CD4-positive, alpha-beta memory T cell (primary cell): ENCODE measurements around the gene NMT2. TPM values are rescaled to one million over a fixed set of nuclear protein-coding genes. Genes with fewer than 3 reads are reported as not detected.
"Not testable (repeated sequence)": the region's sequence is repeated elsewhere in the genome, so short reads cannot be mapped to it uniquely, and the experiment has no call there.

ENCODE experiments used
- CTCF ChIA-PET: fragments of 350-600 bp; sonication (Branson Sonifier 250); formaldehyde crosslinking; loops from one replicate; lab custom pipeline; 2021; ENCODE audit warnings: inconsistent platforms; ENCODE audit not compliant: partially characterized antibody; lab: Charles Lee
- POLR2A ChIA-PET: fragments of 350-600 bp; sonication (Branson Sonifier 250); formaldehyde crosslinking; loops from one replicate; lab custom pipeline; 2021; ENCODE audit not compliant: partially characterized antibody; lab: Charles Lee
- DNase-seq, 5 donors: peaks; one replicate each; pipeline versions ENCODE4 v3.0.0 to v3.0.0-alpha.2; 2020 to 2022; ENCODE audit warnings: mixed read lengths in 1 of 5
- H3K27ac ChIP-seq: one replicate; pipeline ENCODE4 v1.7.0; 2013; ENCODE audit warnings: low read depth, low read length
- H3K27me3 ChIP-seq: 2 replicates; pipeline ENCODE4 v1.7.0; 2013; ENCODE audit warnings: mild to moderate bottlenecking, low read length, moderate library complexity; ENCODE audit not compliant: insufficient read depth
- H3K36me3 ChIP-seq: 2 replicates; pipeline ENCODE4 v1.7.0; 2013; ENCODE audit warnings: mild to moderate bottlenecking, low read length, moderate library complexity; ENCODE audit not compliant: insufficient read depth
- H3K4me1 ChIP-seq: 2 replicates; pipeline ENCODE4 v1.7.0; 2013; ENCODE audit warnings: mild to moderate bottlenecking, low read length, moderate library complexity; ENCODE audit not compliant: insufficient read depth
- H3K4me3 ChIP-seq, 2 donors: one replicate each; pipeline ENCODE4 v1.7.0; 2013; ENCODE audit warnings: low read length in 2 of 2, mild to moderate bottlenecking in 1 of 2
- H3K9me3 ChIP-seq, 2 donors: one replicate each; pipeline ENCODE4 v1.7.0; 2013; ENCODE audit warnings: low read length in 2 of 2, control low read depth in 1 of 2; ENCODE audit not compliant: control insufficient read depth in 1 of 2
- H3K27ac Mint-ChIP-seq, 7 donors: one replicate each; pipeline ENCODE4 v1.8.0; 2020 to 2021; ENCODE audit warnings: mixed read lengths in 7 of 7, mild to moderate bottlenecking in 6 of 7, inconsistent platforms in 3 of 7, moderate library complexity in 3 of 7
- H3K27me3 Mint-ChIP-seq, 2 donors: one replicate each; pipeline ENCODE4 v1.8.0; 2020 to 2021; ENCODE audit warnings: mixed read lengths in 2 of 2
- H3K36me3 Mint-ChIP-seq, 2 donors: one replicate each; pipeline ENCODE4 v1.8.0; 2020 to 2021; ENCODE audit warnings: mixed read lengths in 2 of 2, inconsistent platforms in 1 of 2, mild to moderate bottlenecking in 1 of 2
- H3K4me1 Mint-ChIP-seq, 4 donors: one replicate each; pipeline ENCODE4 v1.8.0; 2020 to 2021; ENCODE audit warnings: mixed read lengths in 4 of 4, mild to moderate bottlenecking in 1 of 4
- H3K4me3 Mint-ChIP-seq, 8 donors: one replicate each; pipeline ENCODE4 v1.8.0; 2020 to 2021; ENCODE audit warnings: mixed read lengths in 8 of 8, mild to moderate bottlenecking in 7 of 8, moderate library complexity in 6 of 8, inconsistent platforms in 3 of 8
- H3K9me3 Mint-ChIP-seq, 8 donors: one replicate each; pipeline ENCODE4 v1.8.0; 2020 to 2021; ENCODE audit warnings: mixed read lengths in 8 of 8, mild to moderate bottlenecking in 5 of 8, inconsistent platforms in 3 of 8, moderate library complexity in 1 of 8
- intact Hi-C: fragments of 100-400 bp; cut with micrococcal nuclease; formaldehyde crosslinking; loops from one replicate; pipeline ENCODE4 v1.15.1; 2023
- polyA plus RNA-seq, 2 donors: library from polyadenylated mRNA; unstranded; fragments of 300-500 nt; fragmentation: Illumina TruSeq; gene quantifications; one replicate each; pipeline ENCODE4 v1.2.3, GENCODE V29; 2021
- total RNA-seq, 2 experiments: library from RNA; stranded (reverse); gene quantifications; one replicate each; pipeline ENCODE4 v1.2.3, GENCODE V29; 2021

The NMT2 gene
- total and polyA plus RNA-seq, 4 experiments from 2014 or later, result 38.7 to 101 (median 77.4) TPM

DNA sequence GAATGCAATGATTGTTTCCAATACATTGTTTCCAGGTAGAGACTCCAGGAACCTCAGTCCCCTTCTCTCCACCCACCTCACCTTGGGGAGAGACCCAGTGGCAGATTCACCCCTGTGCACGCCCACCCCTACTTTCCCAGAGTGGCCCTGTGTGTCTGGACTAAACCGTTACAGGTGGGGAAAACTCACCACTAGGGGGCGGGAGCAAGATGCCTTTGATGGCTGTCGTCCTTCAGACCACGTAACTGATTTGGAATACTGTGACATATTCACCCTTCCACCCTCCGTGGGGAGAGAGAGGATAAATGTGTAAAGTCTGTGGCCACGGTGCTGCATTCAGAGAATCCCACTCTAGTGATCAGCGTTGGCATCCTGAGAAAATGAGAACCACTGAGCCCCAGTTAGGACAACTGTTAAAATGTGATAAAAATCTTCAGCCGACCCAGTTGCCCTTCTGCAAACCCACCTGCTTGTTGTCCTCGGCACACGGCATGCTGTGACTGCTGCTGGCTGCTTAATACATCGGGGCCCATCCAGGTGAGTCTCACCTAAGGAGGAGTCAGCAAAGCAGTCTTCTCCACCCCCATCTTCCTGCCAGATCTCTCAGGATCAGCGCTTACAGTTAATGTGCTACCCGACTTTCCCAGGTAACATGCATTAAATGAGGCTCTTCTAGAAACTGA lies 41.5 kb upstream of the NMT2 start:
- Mint-ChIP-seq H3K27me3 (no peaks in the 10 kb centered on the region), H3K9me3 (no peaks in the 10 kb centered on the region), H3K4me3 (peak overlapping the region in 7 of 8 donors; percentile 40 to 80 (median 73)), H3K36me3 (peaks cover 13 to 16% of the 10 kb centered on the region in 2 donors), H3K27ac (peak overlapping the region; percentile 81 to 99 (median 92)), H3K4me1 (peaks cover 38 to 68% (median 51%) of the 10 kb centered on the region in 4 donors)
- peak; percentile 71 to 76 (median 74) for DNase-seq
- Histone ChIP-seq H3K9me3 (no peaks in the 10 kb centered on the region), H3K27me3 (no peaks in the 10 kb centered on the region), H3K4me1 (peaks cover 55% of the 10 kb centered on the region), H3K4me3 (peak overlapping the region in 1 of 2 donors; percentile 15), H3K36me3 (no peaks in the 10 kb centered on the region), H3K27ac (peak overlapping the region; percentile 30)
- ChIA-PET POLR2A (interaction anchor here (0.7 to 7.3 kb wide), 12 partner anchors 9 to 112 kb away, joined by 3 to 93 read pairs (median 4); partner anchors contain the start of gene NMT2), CTCF (interaction anchor here (0.7 to 3.1 kb wide), 23 partner anchors 8 to 114 kb away, joined by 3 to 30 read pairs (median 4); partner anchors contain the start of gene NMT2)
- intact Hi-C loops, result loop anchor here (1.0 to 5.0 kb wide), 7 partner anchors 13 to 248 kb away; partner anchors contain the start of genes FAM171A1 and RPP38

GRCh38 chr10:15208221-15208620 lies 39.7 kb upstream of the NMT2 start:
- Histone ChIP-seq H3K36me3 (no peaks in the 10 kb centered on the region), H3K4me3 (peak overlapping the region in 1 of 2 donors; percentile 28), H3K4me1 (peaks cover 55% of the 10 kb centered on the region), H3K27me3 (no peaks in the 10 kb centered on the region), H3K27ac (peak overlapping the region; percentile 60), H3K9me3 (no peaks in the 10 kb centered on the region)
- peak overlapping the region; percentile 88 to 99 (median 97) for H3K27ac Mint-ChIP-seq
- peak in 1 of 5 donors; percentile 5 for DNase-seq
- ChIA-PET CTCF (interaction anchor here (1.1 to 2.6 kb wide), 5 partner anchors 23 to 102 kb away, joined by 4 to 14 read pairs (median 8); partner anchors contain the start of gene NMT2), POLR2A (interaction anchor here (0.7 to 7.3 kb wide), 7 partner anchors 8 to 40 kb away, joined by 3 to 93 read pairs (median 7); partner anchors contain the start of gene NMT2)
- no peaks in the 10 kb centered on the region for H3K9me3 Mint-ChIP-seq
- no peaks in the 10 kb centered on the region for H3K27me3 Mint-ChIP-seq
- intact Hi-C loops, result loop anchor here (2.0 to 5.0 kb wide), 3 partner anchors 15 to 246 kb away; partner anchors contain the start of gene RPP38
- H3K4me1 Mint-ChIP-seq, result peaks cover 42 to 80% (median 56%) of the 10 kb centered on the region in 4 donors
- peak overlapping the region in 7 of 8 donors; percentile 81 to 93 (median 85) for H3K4me3 Mint-ChIP-seq
- peaks cover 8 to 9% of the 10 kb centered on the region in 2 donors for H3K36me3 Mint-ChIP-seq

- H3K27ac ChIP-seq, result peak overlapping the region; percentile 60
- H3K9me3 ChIP-seq, H3K36me3 Mint-ChIP-seq, DNase-seq, H3K9me3 Mint-ChIP-seq, H3K4me3 ChIP-seq, H3K27me3 ChIP-seq, H3K36me3 ChIP-seq, H3K27me3 Mint-ChIP-seq: not testable (repeated sequence)
- ChIA-PET CTCF (interaction anchor here (1.1 to 2.6 kb wide), 5 partner anchors 22 to 101 kb away, joined by 3 to 14 read pairs (median 8); partner anchors contain the start of gene NMT2), POLR2A (interaction anchor here (0.7 to 7.3 kb wide), 5 partner anchors 8 to 39 kb away, joined by 4 to 93 read pairs (median 7); partner anchors contain the start of gene NMT2)
- Mint-ChIP-seq H3K4me1 (peaks cover 44 to 88% (median 61%) of the 10 kb centered on the region in 4 donors), H3K4me3 (peak overlapping the region in 3 of 8 donors; percentile 25 to 93 (median 85)), H3K27ac (peak overlapping the region; percentile 88 to 99 (median 97))
- H3K4me1 ChIP-seq, result peaks cover 55% of the 10 kb centered on the region
- intact Hi-C loops, result loop anchor here (5.0 kb wide), 1 partner anchor 245 kb away; no protein-coding TSS in a partner anchor
These were observed 38.9 kb upstream of the NMT2 start for GRCh38 chr10:15207410-15207809.

DNA sequence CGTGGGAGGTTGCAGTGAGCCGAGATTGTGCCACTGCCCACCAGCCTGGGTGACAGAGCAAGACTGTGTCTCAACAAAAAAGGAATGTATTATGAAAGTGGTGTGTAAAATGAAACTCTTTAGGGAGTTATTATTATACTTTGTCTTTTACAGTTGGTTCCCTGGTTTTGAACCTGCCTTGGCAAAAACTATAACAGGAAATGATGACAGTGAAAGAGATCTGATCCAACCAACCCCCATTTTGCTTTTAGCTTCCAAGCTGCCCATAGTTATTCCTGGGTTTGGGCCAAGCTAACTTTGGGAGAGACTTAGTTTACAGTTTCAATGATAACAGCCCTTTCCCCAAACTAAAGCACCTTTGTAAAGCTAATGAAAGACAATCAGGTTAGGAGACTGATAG lies 34.1 kb upstream of the NMT2 start:
- H3K27ac Mint-ChIP-seq, result peak overlapping the region in 1 of 7 donors; percentile 53
- H3K36me3 Mint-ChIP-seq, result peaks cover 0 to 3% of the 10 kb centered on the region in 2 donors
- H3K4me1 Mint-ChIP-seq, result peaks cover 16 to 81% (median 51%) of the 10 kb centered on the region in 4 donors
- intact Hi-C loops, result loop anchor here (2.0 kb wide), 1 partner anchor 14 kb away; no protein-coding TSS in a partner anchor
- Histone ChIP-seq H3K27me3 (no peaks in the 10 kb centered on the region), H3K36me3 (no peaks in the 10 kb centered on the region), H3K4me3 (no peak overlapping the region), H3K27ac (no peak overlapping the region), H3K9me3 (no peaks in the 10 kb centered on the region), H3K4me1 (peaks cover 41% of the 10 kb centered on the region)
- DNase-seq, result no peak
- no peak overlapping the region for H3K4me3 Mint-ChIP-seq
- ChIA-PET POLR2A (interaction anchor here (1.3 to 4.4 kb wide), 3 partner anchors 12 to 34 kb away, joined by 4 to 21 read pairs (median 4); partner anchors contain the start of gene NMT2), CTCF (interaction anchor here (1.0 to 1.3 kb wide), 3 partner anchors 8 to 17 kb away, joined by 3 to 5 read pairs (median 3); no protein-coding TSS in a partner anchor)
- H3K9me3 Mint-ChIP-seq, result no peaks in the 10 kb centered on the region
- H3K27me3 Mint-ChIP-seq, result peaks cover 0 to 1% of the 10 kb centered on the region in 2 donors

GRCh38 chr10:15202301-15202621 lies 33.8 kb upstream of the NMT2 start:
- not testable (repeated sequence) for H3K27me3 Mint-ChIP-seq, H3K9me3 Mint-ChIP-seq, H3K4me3 ChIP-seq, H3K36me3 ChIP-seq, DNase-seq, H3K27ac ChIP-seq, H3K36me3 Mint-ChIP-seq, H3K27me3 ChIP-seq, H3K4me3 Mint-ChIP-seq, H3K9me3 ChIP-seq, H3K27ac Mint-ChIP-seq
- H3K4me1 ChIP-seq, result peaks cover 41% of the 10 kb centered on the region
- ChIA-PET POLR2A (interaction anchor here (1.3 to 4.4 kb wide), 3 partner anchors 11 to 33 kb away, joined by 4 to 21 read pairs (median 4); partner anchors contain the start of gene NMT2), CTCF (interaction anchor here (1.1 to 1.5 kb wide), 4 partner anchors 8 to 28 kb away, joined by 3 to 4 read pairs (median 3); no protein-coding TSS in a partner anchor)
- H3K4me1 Mint-ChIP-seq, result peaks cover 13 to 81% (median 51%) of the 10 kb centered on the region in 4 donors
- intact Hi-C loops, result loop anchor here (2.0 kb wide), 1 partner anchor 13 kb away; no protein-coding TSS in a partner anchor

DNA sequence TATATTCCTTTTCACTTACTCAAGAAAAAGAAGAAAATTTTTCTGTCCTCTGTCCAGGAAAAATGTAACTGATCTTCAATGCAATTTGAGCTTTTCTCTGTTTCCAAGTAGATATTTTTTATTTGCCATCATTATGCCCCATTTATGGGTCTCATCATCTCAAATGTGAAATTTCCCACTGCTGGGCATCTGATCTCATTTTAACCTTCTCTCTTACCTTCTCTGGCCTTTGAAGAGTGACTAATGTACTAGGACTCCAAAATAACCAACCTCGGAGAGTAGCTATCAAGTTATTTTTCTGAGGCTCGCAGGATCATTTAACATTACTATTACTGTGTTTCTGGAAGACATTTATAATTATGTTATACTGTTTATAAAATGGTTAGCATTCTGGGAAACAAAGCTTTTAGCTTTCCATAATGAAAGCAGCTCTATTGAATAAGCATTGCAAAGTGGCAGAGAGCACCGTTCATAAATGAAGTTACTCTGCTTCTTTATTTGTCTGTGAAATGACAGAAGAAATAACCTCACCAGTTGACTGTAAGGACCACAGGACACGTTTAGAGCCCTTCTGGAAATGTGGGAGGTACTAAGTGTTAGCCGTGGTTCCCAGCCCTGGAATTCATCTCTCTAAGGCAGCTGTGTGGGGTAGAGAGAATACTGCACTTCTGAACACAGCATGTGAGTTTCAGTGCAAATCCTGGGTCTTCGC lies 33.3 kb upstream of the NMT2 start:
- Histone ChIP-seq H3K4me1 (peaks cover 43% of the 10 kb centered on the region), H3K27ac (no peak overlapping the region), H3K27me3 (no peaks in the 10 kb centered on the region), H3K4me3 (no peak overlapping the region), H3K36me3 (no peaks in the 10 kb centered on the region), H3K9me3 (no peaks in the 10 kb centered on the region)
- H3K4me1 Mint-ChIP-seq, result peaks cover 15 to 81% (median 52%) of the 10 kb centered on the region in 4 donors
- ChIA-PET POLR2A (interaction anchor here (1.3 to 4.4 kb wide), 3 partner anchors 11 to 33 kb away, joined by 4 to 21 read pairs (median 4); partner anchors contain the start of gene NMT2), CTCF (interaction anchor here (1.1 to 1.6 kb wide), 4 partner anchors 8 to 28 kb away, joined by 3 to 4 read pairs (median 3); no protein-coding TSS in a partner anchor)
- no peak for DNase-seq
- peaks cover 0 to 1% of the 10 kb centered on the region in 2 donors for H3K27me3 Mint-ChIP-seq
- intact Hi-C loops, result loop anchor here (2.0 kb wide), 1 partner anchor 13 kb away; no protein-coding TSS in a partner anchor
- peaks cover 0 to 3% of the 10 kb centered on the region in 2 donors for H3K36me3 Mint-ChIP-seq
- H3K27ac Mint-ChIP-seq, result peak overlapping the region in 1 of 7 donors; percentile 55
- no peak overlapping the region for H3K4me3 Mint-ChIP-seq
- no peaks in the 10 kb centered on the region for H3K9me3 Mint-ChIP-seq
